BJ (cell line): Measurements from ENCODE around the gene P2RY11. TPM values are rescaled to one million over a fixed set of nuclear protein-coding genes. Genes with fewer than 3 reads are reported as not detected.

Source experiments
- CTCF ChIA-PET: fragments of 350-600 bp; formaldehyde crosslinking; extraction: SDS; loops from one replicate; lab custom pipeline; 2021; ENCODE audit warnings: antibody characterized with exemption, inconsistent platforms; lab: Yijun Ruan, JAX
- POLR2A ChIA-PET: fragments of 300-600 bp; sonication (Branson Sonifier 250); formaldehyde crosslinking; extraction: SDS; loops from one replicate; lab custom pipeline; 2021; ENCODE audit warnings: antibody characterized with exemption; lab: Charles Lee
- DNase-seq: peaks from one replicate; pipeline ENCODE4 v3.0.0-alpha.2; 2011; ENCODE audit warnings: low read depth
- H3K27me3 ChIP-seq: 2 replicates; pipeline ENCODE4 v1.6.0; 2011; ENCODE audit warnings: low read length; ENCODE audit not compliant: control insufficient read depth, insufficient read depth
- H3K36me3 ChIP-seq: 2 replicates; pipeline ENCODE4 v1.5.1; 2011; ENCODE audit warnings: low read length; ENCODE audit not compliant: control insufficient read depth, insufficient read depth
- H3K4me3 ChIP-seq: 2 replicates; pipeline ENCODE4 v1.5.1; 2011; ENCODE audit warnings: low read depth, mild to moderate bottlenecking, control low read depth, low read length
- CTCF ChIP-seq: IDR thresholded peaks from 2 replicates; pipeline ENCODE4 v1.5.1; 2011; ENCODE audit warnings: low read depth, mild to moderate bottlenecking, control low read depth, inconsistent platforms, low read length, moderate library complexity; ENCODE audit not compliant: insufficient read depth
- polyA plus RNA-seq: library from polyadenylated mRNA; depleted of rRNA; stranded (reverse); fragments of >200 nt; gene quantifications from 2 replicates; pipeline ENCODE4 v1.2.3, GENCODE V29; 2011

The P2RY11 gene
- polyA plus RNA-seq, 1 experiment = 2.4 TPM

GRCh38 chr19:10146142-10146541 is 34.6 kb downstream of the P2RY11 start:
- Histone ChIP-seq H3K27me3 (no peaks in the 10 kb centered on the region), H3K4me3 (no peak overlapping the region), H3K36me3 (peaks cover 36% of the 10 kb centered on the region)
- TF ChIP-seq CTCF = no peak
- no peak for DNase-seq
- POLR2A ChIA-PET = no interaction called here
- CTCF ChIA-PET = no interaction called here

- no peak for DNase-seq
- TF ChIP-seq CTCF = no peak
- ChIA-PET CTCF (interaction anchor here (0.5 kb wide), 1 partner anchor 20 kb away, joined by 5 read pairs; no protein-coding TSS in a partner anchor), POLR2A (no interaction called here)
- Histone ChIP-seq H3K27me3 (no peaks in the 10 kb centered on the region), H3K4me3 (no peak overlapping the region), H3K36me3 (peaks cover 32% of the 10 kb centered on the region)
These were observed 37.9 kb downstream of the P2RY11 start for GRCh38 chr19:10149427-10149826.

DNA sequence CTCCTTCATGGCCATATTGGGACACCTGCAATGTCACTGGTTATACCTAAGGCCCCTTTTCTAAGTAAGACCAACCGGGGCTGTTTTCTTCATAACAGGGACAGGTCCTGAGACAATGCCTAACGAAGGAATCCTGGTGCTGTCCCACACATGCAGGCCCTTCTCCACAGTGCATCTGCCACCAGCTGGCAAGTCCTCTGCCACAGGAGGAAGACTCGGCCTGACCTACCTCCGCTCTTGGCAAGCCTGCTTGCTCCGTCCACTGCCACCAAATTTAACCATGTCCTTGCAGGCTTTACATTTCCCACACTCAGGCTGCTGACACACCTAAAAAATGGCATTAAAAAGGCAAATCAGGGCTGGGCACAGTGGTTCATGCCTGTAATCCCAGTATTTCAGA is 40.0 kb downstream of the P2RY11 start:
- TF ChIP-seq CTCF = no peak
- H3K27me3 ChIP-seq = no peaks in the 10 kb centered on the region
- ChIA-PET CTCF (no interaction called here), POLR2A (no interaction called here)
- no peak for DNase-seq
- H3K36me3 ChIP-seq = peaks cover 30% of the 10 kb centered on the region
- H3K4me3 ChIP-seq = no peak overlapping the region

DNA sequence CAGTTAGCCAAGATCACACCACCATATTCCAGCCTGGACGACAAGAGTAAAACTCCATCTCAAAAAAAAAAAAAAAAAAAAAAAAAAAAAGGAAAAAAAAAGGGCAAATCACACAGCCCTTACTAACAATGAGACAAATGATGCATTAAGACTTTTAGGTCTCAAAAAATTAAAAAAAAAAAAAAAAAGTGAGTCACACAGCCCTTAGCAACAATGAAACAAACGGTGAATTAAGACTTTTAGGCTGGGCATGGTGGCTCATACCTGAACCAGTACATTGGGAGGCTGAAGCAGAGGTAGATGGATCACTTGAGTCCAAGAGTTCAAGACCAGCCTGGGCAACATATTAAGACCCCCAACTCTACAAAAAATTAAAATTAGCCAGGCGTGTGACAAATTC is 40.6 kb downstream of the P2RY11 start:
- ChIA-PET CTCF (no interaction called here), POLR2A (no interaction called here)
- Histone ChIP-seq H3K4me3 (no peak overlapping the region), H3K27me3 (no peaks in the 10 kb centered on the region), H3K36me3 (peaks cover 30% of the 10 kb centered on the region)
- TF ChIP-seq CTCF = no peak
- DNase-seq = no peak

DNA sequence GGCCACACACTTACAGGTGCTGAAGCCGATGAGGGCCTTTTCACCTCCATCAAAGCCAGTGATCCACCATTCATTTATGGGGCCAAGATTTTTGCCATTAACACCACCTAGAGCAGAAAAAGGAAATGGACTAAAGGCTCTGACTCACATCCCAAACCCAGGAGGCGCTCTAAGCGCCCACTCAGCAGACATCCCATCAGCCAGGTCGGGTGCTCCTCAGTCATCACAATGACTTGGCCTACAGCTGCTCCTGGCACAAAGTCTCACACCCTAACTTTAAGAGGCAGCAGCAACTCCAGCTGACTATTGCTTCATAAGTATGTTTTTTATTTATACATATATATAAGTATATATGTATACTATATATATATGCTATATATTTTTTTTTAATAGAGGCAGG is 44.3 kb downstream of the P2RY11 start:
- CTCF ChIA-PET = interaction anchor here (0.6 to 1.4 kb wide), 2 partner anchors 12 to 103 kb away, joined by 4 read pairs; no protein-coding TSS in a partner anchor
- DNase-seq = no peak
- Histone ChIP-seq H3K36me3 (peaks cover 41% of the 10 kb centered on the region), H3K27me3 (no peaks in the 10 kb centered on the region), H3K4me3 (no peak overlapping the region)
- POLR2A ChIA-PET = no interaction called here
- no peak for TF ChIP-seq CTCF
